K562 (cell line): ENCODE results near the gene ARMH3. TPM values are rescaled to one million over a fixed set of nuclear protein-coding genes. Genes with fewer than 3 reads are reported as not detected.

Source experiments
- ATAC-seq: fragments of 200-7000 bp; cut with Tn5 transposase; 3 replicates; pipeline ENCODE4 v1.9.1; 2020; ENCODE audit warnings: moderate library complexity
- BruUV-seq: library from RNA; stranded (reverse); fragments of 400-500 nt; replicated peaks from 2 replicates; lab custom pipeline; 2021; lab: Mats Ljungman, UMichigan
- CTCF ChIA-PET: fragments of 300-600 bp; formaldehyde crosslinking; extraction: SDS; loops from one replicate; lab custom pipeline; 2021; ENCODE audit warnings: low intra/inter-chr PET ratio; lab: Yijun Ruan, JAX
- POLR2A ChIA-PET: fragments of 300-600, 350-650 bp; sonication (Branson Sonifier 250); formaldehyde crosslinking; extraction: SDS; loops from one replicate; lab custom pipeline; 2021; ENCODE audit warnings: antibody characterized with exemption, inconsistent platforms; lab: Yijun Ruan, JAX
- DNase-seq, 4 experiments: peaks; one replicate each; pipeline versions ENCODE4 v3.0.0 to v3.0.0-alpha.2; 2011 to 2018; ENCODE audit warnings: low spot score in 3 of 4, mixed read lengths in 3 of 4; ENCODE audit errors: extremely low read depth in 1 of 4
- FAIRE-seq: peaks from 2 replicates; lab custom pipeline; 2011; peaks lifted over from hg19 to GRCh38; lab: Jason Lieb, UNC
- H2AFZ ChIP-seq: 2 replicates; pipeline ENCODE4 v1.6.0; 2011; ENCODE audit warnings: low read depth, low read length, control low read depth, inconsistent platforms
- H3K27ac ChIP-seq: fragments of 200-600 bp; 3 replicates; pipeline ENCODE4 v1.8.0; 2011; ENCODE audit warnings: low read depth, mild to moderate bottlenecking, control low read depth, inconsistent platforms, low read length, moderate library complexity, mixed read lengths; ENCODE audit errors: extremely low read depth
- H3K27me3 ChIP-seq, 2 experiments: fragments of 300-600 bp in 1 of 2; 2 replicates in 1 of 2; 3 replicates in 1 of 2; pipeline versions ENCODE4 v1.6.0 to v1.8.0; 2011; ENCODE audit warnings: inconsistent platforms in 2 of 2, low read length in 2 of 2, mild to moderate bottlenecking in 1 of 2, mixed read lengths in 1 of 2, moderate library complexity in 1 of 2; ENCODE audit not compliant: control insufficient read depth in 2 of 2, insufficient read depth in 2 of 2
- H3K36me3 ChIP-seq: fragments of 300-600 bp; 3 replicates; pipeline ENCODE4 v1.8.0; 2011; ENCODE audit warnings: mild to moderate bottlenecking, low read length, inconsistent platforms; ENCODE audit not compliant: control insufficient read depth, insufficient read depth
- H3K4me1 ChIP-seq, 2 experiments: fragments of 200-600 bp in 1 of 2; replicated peaks in 1 of 2; 2 replicates in 1 of 2; 3 replicates in 1 of 2; pipeline versions ENCODE4 v1.5.1 to v1.8.0; 2011; ENCODE audit warnings: inconsistent platforms in 2 of 2, low read length in 2 of 2, mild to moderate bottlenecking in 1 of 2, mixed read lengths in 1 of 2, moderate library complexity in 1 of 2; ENCODE audit not compliant: control insufficient read depth in 2 of 2, insufficient read depth in 2 of 2
- H3K4me2 ChIP-seq: 2 replicates; pipeline ENCODE4 v1.6.1; 2011; ENCODE audit warnings: low read length, control low read depth, inconsistent platforms, mixed read lengths; ENCODE audit not compliant: insufficient read depth
- H3K4me3 ChIP-seq: fragments of 200-600 bp; sonication (generic), shearing (Covaris generic); 2 replicates; pipeline ENCODE4 v1.5.1; 2016; ENCODE audit warnings: control low read depth, inconsistent platforms
- H3K79me2 ChIP-seq: fragments of 200-600 bp; 3 replicates; pipeline ENCODE4 v1.8.0; 2011; ENCODE audit warnings: low read length, inconsistent platforms; ENCODE audit not compliant: control insufficient read depth, insufficient read depth
- H3K9ac ChIP-seq, 2 experiments: 2 replicates each; pipeline versions ENCODE4 v1.6.0 to v1.6.1; 2011; ENCODE audit warnings: low read depth in 2 of 2, low read length in 2 of 2, control low read depth in 1 of 2, inconsistent platforms in 1 of 2, mild to moderate bottlenecking in 1 of 2, mixed read lengths in 1 of 2; ENCODE audit not compliant: insufficient read depth in 1 of 2
- H3K9me1 ChIP-seq: one replicate; pipeline ENCODE4 v1.6.0; 2011; ENCODE audit warnings: inconsistent platforms, mild to moderate bottlenecking, low read length, moderate library complexity; ENCODE audit not compliant: control insufficient read depth, insufficient read depth
- H3K9me3 ChIP-seq: replicated peaks from 2 replicates; pipeline ENCODE4 v1.5.1; 2011; ENCODE audit warnings: low read depth, low read length, inconsistent platforms; ENCODE audit not compliant: control insufficient read depth, insufficient read depth
- H4K20me1 ChIP-seq: replicated peaks from 2 replicates; pipeline ENCODE4 v1.6.1; 2011; ENCODE audit warnings: low read length, inconsistent platforms, mixed read lengths; ENCODE audit not compliant: control insufficient read depth, insufficient read depth
- L3MBTL2 ChIP-seq: fragments of 450-650 bp; IDR thresholded peaks from 2 replicates; pipeline ENCODE4 v1.6.1; 2016; ENCODE audit warnings: mild to moderate bottlenecking, moderate library complexity
- MAFK ChIP-seq: IDR thresholded peaks from 2 replicates; pipeline ENCODE4 v1.6.1; 2011; ENCODE audit warnings: low read length, improper control_type of control experiment
- MIER1 ChIP-seq: fragments of 450-650 bp; IDR thresholded peaks from 2 replicates; pipeline ENCODE4 v1.6.1; 2016; ENCODE audit warnings: antibody characterized with exemption, mild to moderate bottlenecking, low read depth
- RBM14 ChIP-seq: fragments of 200-400 bp; formaldehyde crosslinking; IDR thresholded peaks from 2 replicates; pipeline ENCODE4 v1.6.1; 2018; ENCODE audit warnings: low read depth, mild to moderate bottlenecking, low read length, moderate library complexity, borderline replicate concordance; ENCODE audit not compliant: insufficient read depth
- SMARCC2 ChIP-seq: fragments of 450-650 bp; IDR thresholded peaks from 2 replicates; pipeline ENCODE4 v1.6.1; 2017; ENCODE audit warnings: antibody characterized with exemption, moderate library complexity, mild to moderate bottlenecking, low read depth
- ZNF12 ChIP-seq: sonication (generic); formaldehyde crosslinking; IDR thresholded peaks from 2 replicates; pipeline ENCODE4 v1.4.0; 2020; ENCODE audit warnings: mild to moderate bottlenecking, missing genetic modification reagents
- ZNF347 ChIP-seq: fragments of 450-650 bp; formaldehyde crosslinking; IDR thresholded peaks from 2 replicates; pipeline ENCODE4 v1.4.0; 2020; ENCODE audit warnings: low read depth, mild to moderate bottlenecking, moderate library complexity
- ZNF644 ChIP-seq: fragments of 200-800 bp; sonication (Bioruptor generic); IDR thresholded peaks from 2 replicates; pipeline ENCODE4 v1.6.1; 2016; ENCODE audit warnings: low read depth, missing genetic modification characterization, missing compliant biosample characterization
- ZNF740 ChIP-seq, 3 experiments: fragments of 200-800 bp in 1 of 3; sonication (Bioruptor generic) in 1 of 3; sonication (generic) in 1 of 3; formaldehyde crosslinking in 1 of 3; IDR thresholded peaks; 2 replicates each; pipeline versions ENCODE4 v1.6.1 to v1.8.0; 2016 to 2022; ENCODE audit warnings: mild to moderate bottlenecking in 2 of 3, missing compliant biosample characterization in 2 of 3, missing genetic modification characterization in 2 of 3, missing genetic modification reagents in 1 of 3
- WGBS: fragments of 100-300 bp; shearing (Covaris generic); methylation state at CpG from one replicate; pipeline ENCODE4 v1.1.6; 2016; ENCODE audit warnings: low coverage, mixed read lengths; ENCODE audit not compliant: insufficient coverage; ENCODE audit errors: missing lambda C conversion rate; 5-methylcytosine and 5-hydroxymethylcytosine counted together
- in situ Hi-C: fragments of 300-500 bp; cut with MboI; formaldehyde crosslinking; loops from 4 replicates; pipeline ENCODE4 v1.15.0; 2018; ENCODE audit warnings: inconsistent platforms, mixed read lengths
- intact Hi-C: fragments of 100-400 bp; cut with micrococcal nuclease; formaldehyde crosslinking; loops from 2 replicates; pipeline ENCODE4 v1.14.2; 2022
- polyA plus RNA-seq, 8 experiments: library from polyadenylated mRNA; depleted of rRNA in 4 of 8; stranded (reverse) in 5 of 8; unstranded in 3 of 8; fragments of >200 nt; fragmentation: Nextera tagmentation in 2 of 8; fragmentation: Illumina TruSeq in 1 of 8; extraction: Ambion mirVana in 2 of 8; extraction: Trizol in 1 of 8; gene quantifications; 2 replicates each; pipeline versions ENCODE4 v1.2.1 to v1.2.3, GENCODE V29; 2011 to 2014; ENCODE audit warnings: inconsistent platforms in 1 of 8, missing spikeins in 1 of 8
- total RNA-seq, 7 experiments: library from RNA; depleted of rRNA in 6 of 7; stranded (reverse); fragments of >200 nt in 6 of 7; fragmentation: Illumina TruSeq in 2 of 7; extraction: Trizol in 2 of 7; gene quantifications; 2 replicates each; pipeline versions ENCODE4 v1.2.1 to v1.2.3, GENCODE V29; 2011 to 2021; ENCODE audit warnings: low replicate concordance in 1 of 7
- TF ChIP-seq, protein P1 (sequence below): IDR thresholded peaks from 3 replicates; pipeline ENCODE4 v1.6.1; 2011; ENCODE audit warnings: borderline replicate concordance, mild to moderate bottlenecking, moderate library complexity; ENCODE audit not compliant: insufficient read length; ENCODE audit errors: extremely low read depth
- TF ChIP-seq, protein P2 (sequence below): fragments of 250-450 bp; sonication (Bioruptor Pico); IDR thresholded peaks from 2 replicates; pipeline ENCODE4 v1.4.0; 2020

The ARMH3 gene
- total and polyA plus RNA-seq, 9 of the 15 experiments (the other 6 are each of a cell fraction or from before 2014, with no cell fraction given) = 0.29 to 0.73 TPM; not detected in 7

DNA sequence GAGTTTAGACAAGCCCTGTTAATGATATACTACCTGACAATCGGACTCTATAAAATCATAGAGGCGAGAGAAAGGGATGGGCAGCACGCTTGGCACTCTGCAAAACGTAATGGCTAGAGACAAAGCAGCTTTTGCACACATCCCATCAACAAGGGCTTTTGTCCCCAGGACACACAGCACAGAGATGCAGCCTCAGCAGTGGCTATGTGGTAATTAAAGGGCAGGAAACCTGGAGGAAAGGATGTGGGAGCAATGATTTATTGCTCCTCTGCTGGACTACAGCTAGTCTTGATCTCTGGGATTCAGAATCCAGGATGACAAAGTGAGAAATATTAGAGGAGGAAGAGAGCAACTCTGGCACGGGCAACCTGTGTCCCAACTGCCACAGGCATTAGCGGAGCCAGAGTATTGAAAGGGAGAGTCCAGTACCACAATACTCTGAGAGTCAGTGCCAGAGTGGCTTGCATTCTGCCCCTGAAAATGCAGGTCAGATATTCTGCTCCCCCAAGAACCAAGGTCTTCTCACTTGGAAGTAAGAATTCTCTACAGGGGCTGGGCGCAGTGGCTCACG is 96.5 kb downstream of the ARMH3 start:
- Histone ChIP-seq H3K36me3 (no peaks in the 10 kb centered on the region), H4K20me1 (no peaks in the 10 kb centered on the region), H3K9ac (no peak overlapping the region), H3K4me1 (no peaks in the 10 kb centered on the region), H3K27ac (no peak overlapping the region), H3K4me2 (no peak overlapping the region), H2AFZ (no peak overlapping the region), H3K79me2 (no peaks in the 10 kb centered on the region), H3K9me1 (no peaks in the 10 kb centered on the region), H3K27me3 (no peaks in the 10 kb centered on the region), H3K9me3 (no peaks in the 10 kb centered on the region), H3K4me3 (no peak overlapping the region)
- intact Hi-C loops = no loop called here
- in situ Hi-C loops = no loop called here
- no TSS peak for BruUV-seq
- ATAC-seq (no peak), FAIRE-seq (no peak), DNase-seq (no peak)
- no CpG with 5 or more reads among the region's 8 CpGs for WGBS
- CTCF ChIA-PET = no interaction called here
- POLR2A ChIA-PET = no interaction called here
- TF ChIP-seq MAFK (no peak), SMARCC2 (no peak), RBM14 (no peak), ZNF12 (CRISPR knock-in tag) (no peak), ZNF740 (CRISPR knock-in tag; IDR thresholded peaks at IDR 0.05) (no peak), ZNF740 (tag; IDR thresholded peaks at IDR 0.05) (no peak), L3MBTL2 (no peak), ZNF644 (no peak), MIER1 (no peak), ZNF347 (no peak)
- TF ChIP-seq, protein P1, sequence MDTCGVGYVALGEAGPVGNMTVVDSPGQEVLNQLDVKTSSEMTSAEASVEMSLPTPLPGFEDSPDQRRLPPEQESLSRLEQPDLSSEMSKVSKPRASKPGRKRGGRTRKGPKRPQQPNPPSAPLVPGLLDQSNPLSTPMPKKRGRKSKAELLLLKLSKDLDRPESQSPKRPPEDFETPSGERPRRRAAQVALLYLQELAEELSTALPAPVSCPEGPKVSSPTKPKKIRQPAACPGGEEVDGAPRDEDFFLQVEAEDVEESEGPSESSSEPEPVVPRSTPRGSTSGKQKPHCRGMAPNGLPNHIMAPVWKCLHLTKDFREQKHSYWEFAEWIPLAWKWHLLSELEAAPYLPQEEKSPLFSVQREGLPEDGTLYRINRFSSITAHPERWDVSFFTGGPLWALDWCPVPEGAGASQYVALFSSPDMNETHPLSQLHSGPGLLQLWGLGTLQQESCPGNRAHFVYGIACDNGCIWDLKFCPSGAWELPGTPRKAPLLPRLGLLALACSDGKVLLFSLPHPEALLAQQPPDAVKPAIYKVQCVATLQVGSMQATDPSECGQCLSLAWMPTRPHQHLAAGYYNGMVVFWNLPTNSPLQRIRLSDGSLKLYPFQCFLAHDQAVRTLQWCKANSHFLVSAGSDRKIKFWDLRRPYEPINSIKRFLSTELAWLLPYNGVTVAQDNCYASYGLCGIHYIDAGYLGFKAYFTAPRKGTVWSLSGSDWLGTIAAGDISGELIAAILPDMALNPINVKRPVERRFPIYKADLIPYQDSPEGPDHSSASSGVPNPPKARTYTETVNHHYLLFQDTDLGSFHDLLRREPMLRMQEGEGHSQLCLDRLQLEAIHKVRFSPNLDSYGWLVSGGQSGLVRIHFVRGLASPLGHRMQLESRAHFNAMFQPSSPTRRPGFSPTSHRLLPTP = no peak
- TF ChIP-seq, protein P2, sequence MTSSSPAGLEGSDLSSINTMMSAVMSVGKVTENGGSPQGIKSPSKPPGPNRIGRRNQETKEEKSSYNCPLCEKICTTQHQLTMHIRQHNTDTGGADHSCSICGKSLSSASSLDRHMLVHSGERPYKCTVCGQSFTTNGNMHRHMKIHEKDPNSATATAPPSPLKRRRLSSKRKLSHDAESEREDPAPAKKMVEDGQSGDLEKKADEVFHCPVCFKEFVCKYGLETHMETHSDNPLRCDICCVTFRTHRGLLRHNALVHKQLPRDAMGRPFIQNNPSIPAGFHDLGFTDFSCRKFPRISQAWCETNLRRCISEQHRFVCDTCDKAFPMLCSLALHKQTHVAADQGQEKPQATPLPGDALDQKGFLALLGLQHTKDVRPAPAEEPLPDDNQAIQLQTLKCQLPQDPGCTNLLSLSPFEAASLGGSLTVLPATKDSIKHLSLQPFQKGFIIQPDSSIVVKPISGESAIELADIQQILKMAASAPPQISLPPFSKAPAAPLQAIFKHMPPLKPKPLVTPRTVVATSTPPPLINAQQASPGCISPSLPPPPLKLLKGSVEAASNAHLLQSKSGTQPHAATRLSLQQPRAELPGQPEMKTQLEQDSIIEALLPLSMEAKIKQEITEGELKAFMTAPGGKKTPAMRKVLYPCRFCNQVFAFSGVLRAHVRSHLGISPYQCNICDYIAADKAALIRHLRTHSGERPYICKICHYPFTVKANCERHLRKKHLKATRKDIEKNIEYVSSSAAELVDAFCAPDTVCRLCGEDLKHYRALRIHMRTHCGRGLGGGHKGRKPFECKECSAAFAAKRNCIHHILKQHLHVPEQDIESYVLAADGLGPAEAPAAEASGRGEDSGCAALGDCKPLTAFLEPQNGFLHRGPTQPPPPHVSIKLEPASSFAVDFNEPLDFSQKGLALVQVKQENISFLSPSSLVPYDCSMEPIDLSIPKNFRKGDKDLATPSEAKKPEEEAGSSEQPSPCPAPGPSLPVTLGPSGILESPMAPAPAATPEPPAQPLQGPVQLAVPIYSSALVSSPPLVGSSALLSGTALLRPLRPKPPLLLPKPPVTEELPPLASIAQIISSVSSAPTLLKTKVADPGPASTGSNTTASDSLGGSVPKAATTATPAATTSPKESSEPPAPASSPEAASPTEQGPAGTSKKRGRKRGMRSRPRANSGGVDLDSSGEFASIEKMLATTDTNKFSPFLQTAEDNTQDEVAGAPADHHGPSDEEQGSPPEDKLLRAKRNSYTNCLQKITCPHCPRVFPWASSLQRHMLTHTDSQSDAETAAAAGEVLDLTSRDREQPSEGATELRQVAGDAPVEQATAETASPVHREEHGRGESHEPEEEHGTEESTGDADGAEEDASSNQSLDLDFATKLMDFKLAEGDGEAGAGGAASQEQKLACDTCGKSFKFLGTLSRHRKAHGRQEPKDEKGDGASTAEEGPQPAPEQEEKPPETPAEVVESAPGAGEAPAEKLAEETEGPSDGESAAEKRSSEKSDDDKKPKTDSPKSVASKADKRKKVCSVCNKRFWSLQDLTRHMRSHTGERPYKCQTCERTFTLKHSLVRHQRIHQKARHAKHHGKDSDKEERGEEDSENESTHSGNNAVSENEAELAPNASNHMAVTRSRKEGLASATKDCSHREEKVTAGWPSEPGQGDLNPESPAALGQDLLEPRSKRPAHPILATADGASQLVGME (CRISPR knock-in tag) = no peak
